H1 (cell line): ENCODE measurements around the gene TOMM5. TPM values are rescaled to one million over a fixed set of nuclear protein-coding genes. Genes with fewer than 3 reads are reported as not detected.
A peak's percentile ranks its signal among the peaks of the same experiment; 100 is the strongest.

Source experiments
- CTCF ChIA-PET: fragments of 300-600 bp; sonication (Branson Sonifier 250); formaldehyde crosslinking; loops from one replicate; lab custom pipeline; 2021; ENCODE audit not compliant: partially characterized antibody; lab: Charles Lee
- POLR2A ChIA-PET: fragments of 300-600 bp; sonication (Branson Sonifier 250); formaldehyde crosslinking; loops from one replicate; lab custom pipeline; 2021; ENCODE audit warnings: inconsistent platforms; ENCODE audit not compliant: partially characterized antibody; lab: Charles Lee
- DNase-seq, 2 experiments: peaks; one replicate each; pipeline versions ENCODE4 v3.0.0 to v3.0.0-alpha.2; 2010 to 2022; ENCODE audit warnings: low spot score in 2 of 2, low read depth in 1 of 2, mixed read lengths in 1 of 2
- FAIRE-seq: peaks from 2 replicates; lab custom pipeline; 2011; peaks lifted over from hg19 to GRCh38; lab: Jason Lieb, UNC
- H2AFZ ChIP-seq: 2 replicates; pipeline ENCODE4 v1.8.1; 2012; ENCODE audit warnings: low read length, inconsistent platforms
- H2AK5ac ChIP-seq: 2 replicates; pipeline ENCODE4 v1.6.1; 2013; ENCODE audit warnings: low read depth, low read length
- H2BK120ac ChIP-seq: replicated peaks from 2 replicates; pipeline ENCODE3; 2013; ENCODE audit warnings: low read depth, low read length, inconsistent platforms
- H2BK12ac ChIP-seq: 2 replicates; pipeline ENCODE4 v1.6.1; 2013; ENCODE audit warnings: low read depth, low read length
- H2BK15ac ChIP-seq: 2 replicates; pipeline ENCODE4 v1.6.1; 2013; ENCODE audit warnings: low read length
- H2BK20ac ChIP-seq: 2 replicates; pipeline ENCODE4 v1.6.1; 2013; ENCODE audit warnings: low read length
- H2BK5ac ChIP-seq: 2 replicates; pipeline ENCODE4 v1.6.1; 2013; ENCODE audit warnings: low read depth, low read length
- H3K14ac ChIP-seq: 2 replicates; pipeline ENCODE4 v1.6.1; 2013; ENCODE audit warnings: inconsistent platforms; ENCODE audit not compliant: insufficient read length
- H3K18ac ChIP-seq: 2 replicates; pipeline ENCODE4 v1.6.1; 2013; ENCODE audit warnings: low read length; ENCODE audit errors: extremely low read depth
- H3K23ac ChIP-seq: 2 replicates; pipeline ENCODE4 v1.6.1; 2013; ENCODE audit warnings: inconsistent platforms; ENCODE audit not compliant: insufficient read length
- H3K23me2 ChIP-seq: 2 replicates; pipeline ENCODE4 v1.6.1; 2013; ENCODE audit warnings: low read depth, low read length
- H3K27ac ChIP-seq: 2 replicates; pipeline ENCODE4 v1.6.1; 2011; ENCODE audit warnings: low read depth, low read length, inconsistent platforms
- H3K27me3 ChIP-seq, 4 experiments: replicated peaks in 1 of 4; 1 replicate in 1 of 4; 2 replicates in 3 of 4; pipeline versions ENCODE4 v1.6.1 to v1.8.1; 2011 to 2013; ENCODE audit warnings: low read length in 3 of 4, mild to moderate bottlenecking in 3 of 4, inconsistent platforms in 2 of 4, mixed read lengths in 2 of 4, moderate library complexity in 1 of 4; ENCODE audit not compliant: control insufficient read depth in 3 of 4, insufficient read depth in 3 of 4; ENCODE audit errors: extremely low read depth in 1 of 4
- H3K36me3 ChIP-seq, 4 experiments: 2 replicates each; pipeline versions ENCODE4 v1.6.1 to v1.8.1; 2011 to 2013; ENCODE audit warnings: mild to moderate bottlenecking in 4 of 4, low read length in 3 of 4, moderate library complexity in 2 of 4, control low read depth in 1 of 4, inconsistent platforms in 1 of 4; ENCODE audit not compliant: insufficient read depth in 4 of 4, control insufficient read depth in 2 of 4
- H3K4ac ChIP-seq: replicated peaks from 2 replicates; pipeline ENCODE3; 2013; ENCODE audit warnings: low read length, low read depth, mixed read lengths, inconsistent platforms; ENCODE audit not compliant: insufficient read length
- H3K4me1 ChIP-seq, 4 experiments: replicated peaks in 1 of 4; 1 replicate in 1 of 4; 2 replicates in 3 of 4; pipeline versions ENCODE4 v1.6.1 to v1.8.1; 2011 to 2013; ENCODE audit warnings: low read length in 3 of 4, inconsistent platforms in 2 of 4, mixed read lengths in 1 of 4; ENCODE audit not compliant: insufficient read depth in 4 of 4, control insufficient read depth in 3 of 4
- H3K4me2 ChIP-seq, 2 experiments: 2 replicates each; pipeline versions ENCODE4 v1.6.1 to v1.8.1; 2011 to 2013; ENCODE audit warnings: low read depth in 2 of 2, low read length in 2 of 2, control low read depth in 1 of 2, inconsistent platforms in 1 of 2, mild to moderate bottlenecking in 1 of 2; ENCODE audit not compliant: insufficient read depth in 1 of 2
- H3K4me3 ChIP-seq, 4 experiments: fragments of 200-600, 300-600 bp in 1 of 4; sonication (generic), shearing (Covaris generic), sonication (Bioruptor Twin) in 1 of 4; 2 replicates each; pipeline versions ENCODE4 v1.5.1 to v1.8.1; 2011 to 2016; ENCODE audit warnings: low read length in 4 of 4, low read depth in 3 of 4, control low read depth in 2 of 4, inconsistent platforms in 2 of 4, mild to moderate bottlenecking in 2 of 4, mixed read lengths in 1 of 4, moderate library complexity in 1 of 4; ENCODE audit not compliant: insufficient read depth in 2 of 4; ENCODE audit errors: extremely low read depth in 1 of 4
- H3K56ac ChIP-seq: replicated peaks from 2 replicates; pipeline ENCODE3; 2013; ENCODE audit warnings: low read depth, mild to moderate bottlenecking, mixed read lengths, low read length, inconsistent platforms; ENCODE audit not compliant: insufficient read length
- H3K79me1 ChIP-seq: 2 replicates; pipeline ENCODE4 v1.6.1; 2013; ENCODE audit warnings: low read depth, low read length, control low read depth
- H3K79me2 ChIP-seq, 2 experiments: 2 replicates each; pipeline versions ENCODE4 v1.6.1 to v1.8.1; 2012 to 2013; ENCODE audit warnings: low read length in 2 of 2, mild to moderate bottlenecking in 2 of 2, inconsistent platforms in 1 of 2; ENCODE audit not compliant: insufficient read depth in 2 of 2, control insufficient read depth in 1 of 2
- H3K9ac ChIP-seq, 4 experiments: replicated peaks in 1 of 4; 1 replicate in 1 of 4; 2 replicates in 3 of 4; pipeline versions ENCODE4 v1.6.1 to v1.8.1; 2011 to 2013; ENCODE audit warnings: low read depth in 3 of 4, low read length in 3 of 4, control low read depth in 2 of 4, mild to moderate bottlenecking in 2 of 4, moderate library complexity in 2 of 4, inconsistent platforms in 1 of 4; ENCODE audit errors: extremely low read depth in 1 of 4
- H3K9me3 ChIP-seq, 2 experiments: 2 replicates each; pipeline versions ENCODE4 v1.6.1 to v1.8.1; 2012 to 2013; ENCODE audit warnings: mild to moderate bottlenecking in 2 of 2, moderate library complexity in 2 of 2, control low read depth in 1 of 2, inconsistent platforms in 1 of 2, low read depth in 1 of 2, low read length in 1 of 2, mixed read lengths in 1 of 2; ENCODE audit not compliant: insufficient read depth in 2 of 2
- H4K20me1 ChIP-seq, 2 experiments: replicated peaks in 1 of 2; 2 replicates each; pipeline versions ENCODE3 to v1.8.1; 2011 to 2013; ENCODE audit warnings: inconsistent platforms in 2 of 2, low read length in 2 of 2, mild to moderate bottlenecking in 1 of 2; ENCODE audit not compliant: insufficient read depth in 2 of 2, control insufficient read depth in 1 of 2
- H4K5ac ChIP-seq: 2 replicates; pipeline ENCODE4 v1.6.1; 2013; ENCODE audit warnings: low read length, low read depth, mixed read lengths, inconsistent platforms; ENCODE audit not compliant: insufficient read length
- H4K8ac ChIP-seq: 2 replicates; pipeline ENCODE4 v1.8.0; 2013; ENCODE audit warnings: mild to moderate bottlenecking, moderate library complexity, low read length, inconsistent platforms; ENCODE audit not compliant: insufficient read depth; ENCODE audit errors: extremely low read depth
- H4K91ac ChIP-seq: replicated peaks from 2 replicates; pipeline ENCODE3; 2013; ENCODE audit warnings: low read length, mixed read lengths, inconsistent platforms; ENCODE audit not compliant: insufficient read length
- ASH2L ChIP-seq: fragments of 200-600, 300-600 bp; sonication (generic); IDR thresholded peaks from one replicate; pipeline ENCODE4 v1.7.1; 2017; ENCODE audit warnings: low read length
- CBX8 ChIP-seq: fragments of 300-800, 300-1000 bp; sonication (generic); IDR thresholded peaks from 2 replicates; pipeline ENCODE4 v1.7.1; 2016; ENCODE audit warnings: low read depth, low read length, borderline replicate concordance
- EGR1 ChIP-seq: IDR thresholded peaks from 2 replicates; pipeline ENCODE4 v1.6.1; 2011; ENCODE audit warnings: low read depth, low read length, borderline replicate concordance
- RBBP5 ChIP-seq: IDR thresholded peaks from 2 replicates; pipeline ENCODE4 v1.7.1; 2012; ENCODE audit warnings: low read depth, mild to moderate bottlenecking, inconsistent platforms, low read length, moderate library complexity, borderline replicate concordance
- TAF1 ChIP-seq: IDR thresholded peaks from 2 replicates; pipeline ENCODE4 v1.6.1; 2011; ENCODE audit warnings: mild to moderate bottlenecking, low read depth, low read length
- YY1 ChIP-seq: IDR thresholded peaks from 2 replicates; pipeline ENCODE4 v1.6.1; 2011; ENCODE audit warnings: low read depth, mild to moderate bottlenecking, low read length
- WGBS, 2 experiments: shearing (Covaris generic) in 1 of 2; methylation state at CpG; one replicate each; pipeline versions ENCODE4 v1.1.6 to v1.1.7; 2013 to 2015; ENCODE audit warnings: low lambda C conversion rate in 2 of 2, mixed read lengths in 2 of 2, inconsistent platforms in 1 of 2, low coverage in 1 of 2, missing lambda C conversion rate in 1 of 2; ENCODE audit not compliant: insufficient replicate concordance in 2 of 2, insufficient coverage in 1 of 2, insufficient read length in 1 of 2; ENCODE audit errors: extremely low coverage in 1 of 2, missing lambda C conversion rate in 1 of 2; 5-methylcytosine and 5-hydroxymethylcytosine counted together
- long read RNA-seq, 2 experiments: library from RNA in 1 of 2; library from capped mRNA in 1 of 2; stranded (forward); transcript quantifications; one replicate each; pipeline ENCODE4 v2.0.0, GENCODE V29; 2021; ENCODE audit warnings: inconsistent platforms in 1 of 2
- polyA minus RNA-seq, 3 experiments: library from RNA; depleted of rRNA, polyadenylated mRNA; stranded (reverse); fragments of >200 nt; gene quantifications; 1 replicate in 2 of 3; 2 replicates in 1 of 3; pipeline ENCODE4 v1.2.3, GENCODE V29; 2011
- polyA plus RNA-seq, 7 experiments: library from polyadenylated mRNA; depleted of rRNA in 3 of 7; stranded (reverse) in 5 of 7; unstranded in 2 of 7; fragments of >200 nt in 5 of 7; fragments of 200-250 nt in 2 of 7; gene quantifications; 1 replicate in 5 of 7; 2 replicates in 1 of 7; 4 replicates in 1 of 7; pipeline versions ENCODE4 v1.2.1 to v1.2.3, GENCODE V29; 2011 to 2013; ENCODE audit warnings: missing spikeins in 2 of 7, mixed read lengths in 2 of 7
- total RNA-seq: library from RNA; stranded (reverse); fragmentation: NEBNext Ultra II Directional; extraction: Animal tissue kit (Norgen Biotek cat#: 25700); gene quantifications from 2 replicates; pipeline ENCODE4 v1.2.1, GENCODE V29; 2021

The TOMM5 gene
- total RNA-seq, result 160 and 174 TPM in 2 replicates
- 127 and 171 TPM in 2 replicates for polyA plus RNA-seq (2011; rRNA removed)
- polyA plus RNA-seq (2011; cell fraction: cytosol; rRNA removed), result 187 TPM
- 99.7 TPM for polyA plus RNA-seq (2011; cell fraction: nucleus; rRNA removed)
- polyA plus RNA-seq (2012, experiment 1 of 2), result 159 to 278 TPM (median 194 TPM) in 4 replicates
- 329 TPM for polyA plus RNA-seq (2012, experiment 2 of 2)
- polyA plus RNA-seq (2013, experiment 1 of 2), result 219 TPM
- polyA plus RNA-seq (2013, experiment 2 of 2), result 242 TPM
- polyA minus RNA-seq (2011; rRNA and poly(A)+ RNA removed), result 59.7 and 60.3 TPM in 2 replicates
- 72.3 TPM for polyA minus RNA-seq (2011; cell fraction: cytosol; rRNA and poly(A)+ RNA removed)
- polyA minus RNA-seq (2011; cell fraction: nucleus; rRNA and poly(A)+ RNA removed), result 56.6 TPM
- long read RNA-seq, experiment 1, transcript TOMM5-201 (2 exons, 751 nt), result major isoform, 139 of 165 reads
- long read RNA-seq, experiment 1, transcript TOMM5-202 (2 exons, 808 nt), result minor isoform, 12 of 165 reads
- long read RNA-seq, experiment 1, partial matches to known transcripts, result 13 of 165 reads
- long read RNA-seq, experiment 1, other reads (novel, unspliced or antisense), result 1 of 165 reads
- long read RNA-seq, experiment 2, transcript TOMM5-202 (2 exons, 808 nt), result major isoform, 13 of 34 reads
- long read RNA-seq, experiment 2, transcript TOMM5-203 (2 exons, 789 nt), result minor isoform, 7 of 34 reads
- long read RNA-seq, experiment 2, transcript TOMM5-201 (2 exons, 751 nt), result major isoform, 13 of 34 reads
- long read RNA-seq, experiment 2, partial matches to known transcripts, result 0 of 34 reads
- long read RNA-seq, experiment 2, other reads (novel, unspliced or antisense), result 0 of 34 reads

GRCh38 chr9:37592108-37592951 lies at the start of gene TOMM5:
Gene TOMM5 (minus strand): TSS chr9:37592597. CDS start chr9:37592532, 65 bp downstream.
- Histone ChIP-seq H4K8ac (peak within 1 kb of the TSS; percentile 93), H3K27me3 (peaks cover 1 to 10% (median 4%) of the 10 kb centered on the region in 4 experiments; a peak in 5 of 7 replicates), H4K20me1 (peaks cover 1 to 3% of the 10 kb centered on the region in 2 experiments), H3K23me2 (no peaks in the 10 kb centered on the region; the same call in 1 of the 2 replicates), H3K18ac (peak within 1 kb of the TSS; percentile 95), H3K56ac (no peak within 1 kb of the TSS), H3K4me2 (peak within 1 kb of the TSS; percentile 56 to 79), H2AFZ (0 out of 2 replicates have a peak within 1 kb of the TSS, but pooled peaks have one; percentile 47), H3K27ac (no peak within 1 kb of the TSS), H4K5ac (no peak within 1 kb of the TSS), H2BK20ac (no peak within 1 kb of the TSS), H3K79me1 (peaks cover 7% of the 10 kb centered on the region), H3K36me3 (peaks cover 2 to 21% (median 15%) of the 10 kb centered on the region in 4 experiments; a peak in 5 of 8 replicates), H3K79me2 (peaks cover 3 to 48% of the 10 kb centered on the region in 2 experiments; a peak in 3 of 4 replicates), H2BK15ac (no peak within 1 kb of the TSS; the same call in 1 of the 2 replicates), H3K4me3 (peak within 1 kb of the TSS; percentile 85 to 92 (median 86)), H3K9me3 (no peaks in the 10 kb centered on the region), H2BK120ac (no peak within 1 kb of the TSS), H3K9ac (peak within 1 kb of the TSS; percentile 75 to 91 (median 88)), H2AK5ac (no peak within 1 kb of the TSS; the same call in 1 of the 2 replicates), H4K91ac (peak within 1 kb of the TSS; percentile 95), H2BK12ac (peak within 1 kb of the TSS; percentile 54; the same call in 1 of the 2 replicates), H2BK5ac (no peak within 1 kb of the TSS), H3K4me1 (peaks cover 0 to 4% (median 1%) of the 10 kb centered on the region in 4 experiments; a peak in 3 of 7 replicates), H3K23ac (no peak within 1 kb of the TSS), H3K4ac (peak within 1 kb of the TSS; percentile 4), H3K14ac (no peak within 1 kb of the TSS)
- CTCF ChIA-PET, result interaction anchor here (1.0 to 2.1 kb wide), 4 partner anchors 9 to 94 kb away, joined by 3 to 10 read pairs (median 4); no protein-coding TSS in a partner anchor
- DNase-seq, result peak; percentile 50 to 87
- FAIRE-seq, result no peak
- POLR2A ChIA-PET, result interaction anchor here (0.6 to 6.4 kb wide), 12 partner anchors 9 to 208 kb away, joined by 3 to 52 read pairs (median 4); partner anchors contain the start of genes DCAF10, FBXO10 and POLR1E
- WGBS, 2 experiments, result 2% methylated on average over 71 of the region's 72 CpGs; no CpG with 5 or more reads in 1 of the 2 experiments
- peak; percentile 35; the same call in 1 of the 2 replicates for TF ChIP-seq EGR1
- TF ChIP-seq RBBP5, result no peak
- peak; percentile 62 for TF ChIP-seq ASH2L
- no peak for TF ChIP-seq CBX8
- TF ChIP-seq TAF1, result peak; percentile 82
- no peak for TF ChIP-seq YY1
